ENCODE results near the gene SHROOM1. TPM values are rescaled to one million over a fixed set of nuclear protein-coding genes. Genes with fewer than 3 reads are reported as not detected.

SHROOM1 gene
- total and polyA plus RNA-seq, 9 of the 15 experiments (the other 6 are each of a cell fraction or from before 2014, with no cell fraction given): 0.44 to 26.5 (median 11.9) TPM

DNA sequence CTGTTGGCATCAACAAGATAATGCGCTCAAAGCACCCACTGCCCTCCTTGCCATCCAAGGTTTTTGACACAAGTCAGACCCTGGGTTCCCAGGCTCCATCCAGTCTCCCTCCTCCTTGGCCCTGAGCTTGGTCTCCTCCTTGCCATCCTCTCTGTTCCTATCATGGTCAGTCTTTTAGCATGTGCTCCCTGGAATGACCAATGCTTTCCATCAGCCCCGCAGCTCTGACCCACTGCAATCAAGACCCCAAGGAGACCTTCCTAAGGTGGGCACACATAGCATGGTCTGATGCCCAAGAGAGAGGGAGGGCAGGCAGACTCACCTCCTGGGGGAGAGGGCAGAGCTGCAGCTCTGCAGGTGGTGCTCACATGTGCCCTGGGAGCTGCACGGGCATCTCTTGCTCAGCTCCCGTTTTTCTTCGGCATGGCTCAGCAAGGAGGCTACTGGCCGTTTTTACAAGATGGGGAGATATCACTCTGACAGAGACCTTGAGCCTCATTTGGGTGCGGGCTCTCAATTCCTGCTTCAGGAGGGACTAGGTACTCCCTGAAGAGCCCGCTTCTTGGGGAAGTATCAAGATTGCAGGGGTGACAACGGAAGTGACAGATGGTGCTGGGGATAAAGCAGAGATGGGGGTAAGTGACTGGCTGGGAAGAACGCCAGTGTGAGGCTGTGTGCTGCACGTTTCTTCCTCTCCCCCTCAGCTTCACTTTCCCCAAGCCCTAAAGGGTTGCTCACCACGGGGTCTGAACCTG, 56.7 kb downstream of the SHROOM1 start (continued):
- TF ChIP-seq, protein P1, sequence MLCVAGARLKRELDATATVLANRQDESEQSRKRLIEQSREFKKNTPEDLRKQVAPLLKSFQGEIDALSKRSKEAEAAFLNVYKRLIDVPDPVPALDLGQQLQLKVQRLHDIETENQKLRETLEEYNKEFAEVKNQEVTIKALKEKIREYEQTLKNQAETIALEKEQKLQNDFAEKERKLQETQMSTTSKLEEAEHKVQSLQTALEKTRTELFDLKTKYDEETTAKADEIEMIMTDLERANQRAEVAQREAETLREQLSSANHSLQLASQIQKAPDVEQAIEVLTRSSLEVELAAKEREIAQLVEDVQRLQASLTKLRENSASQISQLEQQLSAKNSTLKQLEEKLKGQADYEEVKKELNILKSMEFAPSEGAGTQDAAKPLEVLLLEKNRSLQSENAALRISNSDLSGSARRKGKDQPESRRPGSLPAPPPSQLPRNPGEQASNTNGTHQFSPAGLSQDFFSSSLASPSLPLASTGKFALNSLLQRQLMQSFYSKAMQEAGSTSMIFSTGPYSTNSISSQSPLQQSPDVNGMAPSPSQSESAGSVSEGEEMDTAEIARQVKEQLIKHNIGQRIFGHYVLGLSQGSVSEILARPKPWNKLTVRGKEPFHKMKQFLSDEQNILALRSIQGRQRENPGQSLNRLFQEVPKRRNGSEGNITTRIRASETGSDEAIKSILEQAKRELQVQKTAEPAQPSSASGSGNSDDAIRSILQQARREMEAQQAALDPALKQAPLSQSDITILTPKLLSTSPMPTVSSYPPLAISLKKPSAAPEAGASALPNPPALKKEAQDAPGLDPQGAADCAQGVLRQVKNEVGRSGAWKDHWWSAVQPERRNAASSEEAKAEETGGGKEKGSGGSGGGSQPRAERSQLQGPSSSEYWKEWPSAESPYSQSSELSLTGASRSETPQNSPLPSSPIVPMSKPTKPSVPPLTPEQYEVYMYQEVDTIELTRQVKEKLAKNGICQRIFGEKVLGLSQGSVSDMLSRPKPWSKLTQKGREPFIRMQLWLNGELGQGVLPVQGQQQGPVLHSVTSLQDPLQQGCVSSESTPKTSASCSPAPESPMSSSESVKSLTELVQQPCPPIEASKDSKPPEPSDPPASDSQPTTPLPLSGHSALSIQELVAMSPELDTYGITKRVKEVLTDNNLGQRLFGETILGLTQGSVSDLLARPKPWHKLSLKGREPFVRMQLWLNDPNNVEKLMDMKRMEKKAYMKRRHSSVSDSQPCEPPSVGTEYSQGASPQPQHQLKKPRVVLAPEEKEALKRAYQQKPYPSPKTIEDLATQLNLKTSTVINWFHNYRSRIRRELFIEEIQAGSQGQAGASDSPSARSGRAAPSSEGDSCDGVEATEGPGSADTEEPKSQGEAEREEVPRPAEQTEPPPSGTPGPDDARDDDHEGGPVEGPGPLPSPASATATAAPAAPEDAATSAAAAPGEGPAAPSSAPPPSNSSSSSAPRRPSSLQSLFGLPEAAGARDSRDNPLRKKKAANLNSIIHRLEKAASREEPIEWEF (CRISPR knock-in tag; IDR thresholded peaks at IDR 0.05): no peak
- no peak for TF ChIP-seq FOXK2 (conservative IDR thresholded peaks at IDR 0.05 in 1 of 2, IDR thresholded peaks at IDR 0.05 in 1 of 2; ENCODE audit: low read depth in 2 of 2)
- no peak for TF ChIP-seq HDAC8 (tag; IDR thresholded peaks at IDR 0.05)
- TF ChIP-seq ZC3H4 (CRISPR knock-in tag; IDR thresholded peaks at IDR 0.05; ENCODE audit: borderline replicate concordance): no peak
- TF ChIP-seq, protein P2, sequence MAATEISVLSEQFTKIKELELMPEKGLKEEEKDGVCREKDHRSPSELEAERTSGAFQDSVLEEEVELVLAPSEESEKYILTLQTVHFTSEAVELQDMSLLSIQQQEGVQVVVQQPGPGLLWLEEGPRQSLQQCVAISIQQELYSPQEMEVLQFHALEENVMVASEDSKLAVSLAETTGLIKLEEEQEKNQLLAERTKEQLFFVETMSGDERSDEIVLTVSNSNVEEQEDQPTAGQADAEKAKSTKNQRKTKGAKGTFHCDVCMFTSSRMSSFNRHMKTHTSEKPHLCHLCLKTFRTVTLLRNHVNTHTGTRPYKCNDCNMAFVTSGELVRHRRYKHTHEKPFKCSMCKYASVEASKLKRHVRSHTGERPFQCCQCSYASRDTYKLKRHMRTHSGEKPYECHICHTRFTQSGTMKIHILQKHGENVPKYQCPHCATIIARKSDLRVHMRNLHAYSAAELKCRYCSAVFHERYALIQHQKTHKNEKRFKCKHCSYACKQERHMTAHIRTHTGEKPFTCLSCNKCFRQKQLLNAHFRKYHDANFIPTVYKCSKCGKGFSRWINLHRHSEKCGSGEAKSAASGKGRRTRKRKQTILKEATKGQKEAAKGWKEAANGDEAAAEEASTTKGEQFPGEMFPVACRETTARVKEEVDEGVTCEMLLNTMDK (IDR thresholded peaks at IDR 0.05; ENCODE audit: borderline replicate concordance, insufficient read depth, low read depth, low read length, poor library complexity, severe bottlenecking): no peak
- TF ChIP-seq POLR3A (IDR thresholded peaks at IDR 0.05; ENCODE audit: borderline replicate concordance, extremely low read depth, insufficient read depth, insufficient read length): no peak
- no peak for TF ChIP-seq PHF20 (IDR thresholded peaks at IDR 0.05; ENCODE audit: partially characterized antibody)
- TF ChIP-seq PML (IDR thresholded peaks at IDR 0.05; ENCODE audit: low read length): no peak
- TF ChIP-seq ZBTB17 (CRISPR knock-in tag; IDR thresholded peaks at IDR 0.05): no peak
- TF ChIP-seq ZFP30 (CRISPR knock-in tag; IDR thresholded peaks at IDR 0.05; ENCODE audit: borderline replicate concordance): no peak
- TF ChIP-seq ZNF583 (CRISPR knock-in tag; IDR thresholded peaks at IDR 0.05): 0 out of 2 replicates have a peak, but pooled peaks have one; percentile 6
- no peak for TF ChIP-seq TGIF2 (CRISPR knock-in tag; IDR thresholded peaks at IDR 0.05)
- TF ChIP-seq CCAR2 (IDR thresholded peaks at IDR 0.05; ENCODE audit: low read depth, low read length): no peak
- TF ChIP-seq ZNF507 (tag; conservative IDR thresholded peaks at IDR 0.05): no peak
- TF ChIP-seq CCNT2 (IDR thresholded peaks at IDR 0.05; ENCODE audit: borderline replicate concordance, extremely low read depth, insufficient read length, low read depth, low read length): no peak
- no peak for TF ChIP-seq POU5F1 (IDR thresholded peaks at IDR 0.05; ENCODE audit: borderline replicate concordance, low read depth, low read length, partially characterized antibody)
- no peak for TF ChIP-seq PTTG1 (tag; IDR thresholded peaks at IDR 0.05; ENCODE audit: low read depth)

All from K562 (cell line).